Activated CD8-positive, alpha-beta memory T cell treated with anti-CD3 and anti-CD28 coated beads, Interleukin-2, amount 50 U/mL, for 48 hours (primary cell): ENCODE data around the gene PGLYRP4.
A peak's percentile ranks its signal among the peaks of the same experiment; 100 is the strongest.

Experiments
- DNase-seq: peaks from one replicate; pipeline ENCODE4 v3.0.0-alpha.2; 2020

The PGLYRP4 gene

GRCh38 chr1:153374071-153374470 lies 25.4 kb upstream of the PGLYRP4 start:
- no peak for DNase-seq

GRCh38 chr1:153372571-153372970 lies 23.9 kb upstream of the PGLYRP4 start:
- DNase-seq = no peak

- no peak for DNase-seq
Measured at GRCh38 chr1:153371231-153371630, 22.6 kb upstream of the PGLYRP4 start.

GRCh38 chr1:153370146-153370545 lies 21.5 kb upstream of the PGLYRP4 start:
- no peak for DNase-seq

GRCh38 chr1:153368495-153368894 lies 19.9 kb upstream of the PGLYRP4 start:
- DNase-seq = no peak

- no peak for DNase-seq
Measured at GRCh38 chr1:153367090-153367489, 18.4 kb upstream of the PGLYRP4 start.

GRCh38 chr1:153366261-153366660 lies 17.6 kb upstream of the PGLYRP4 start:
- no peak for DNase-seq

GRCh38 chr1:153365696-153366095 lies 17.1 kb upstream of the PGLYRP4 start:
- no peak for DNase-seq

- DNase-seq = no peak
Measured at GRCh38 chr1:153364766-153365666, 16.4 kb upstream of the PGLYRP4 start.

- DNase-seq = no peak
Measured at GRCh38 chr1:153364156-153364555, 15.5 kb upstream of the PGLYRP4 start.

GRCh38 chr1:153363641-153364040 lies 15.0 kb upstream of the PGLYRP4 start:
- peak; percentile 17 for DNase-seq

GRCh38 chr1:153362187-153362775 lies 13.6 kb upstream of the PGLYRP4 start:
- DNase-seq = peak; percentile 17

GRCh38 chr1:153361480-153362109 lies 13.0 kb upstream of the PGLYRP4 start:
- peak; percentile 46 for DNase-seq

GRCh38 chr1:153360592-153361479 lies 12.2 kb upstream of the PGLYRP4 start:
- no peak for DNase-seq

GRCh38 chr1:153360190-153360589 lies 11.5 kb upstream of the PGLYRP4 start:
- no peak for DNase-seq

GRCh38 chr1:153359241-153359640 lies 10.6 kb upstream of the PGLYRP4 start:
- no peak for DNase-seq

GRCh38 chr1:153358691-153358975 lies 10.0 kb upstream of the PGLYRP4 start:
- no peak for DNase-seq

GRCh38 chr1:153357853-153358690 lies 9.4 kb upstream of the PGLYRP4 start, which contains the start of gene S100A9:
Gene S100A9, plus strand, starts transcription at chr1:153357854. Its CDS starts 430 bp downstream, at chr1:153358284.
- DNase-seq = no peak

- no peak for DNase-seq
Measured at GRCh38 chr1:153357076-153357852, 8.6 kb upstream of the PGLYRP4 start.

- DNase-seq = no peak
Measured at GRCh38 chr1:153356392-153357075, 7.9 kb upstream of the PGLYRP4 start.
